ENCODE measurements around the gene ZSWIM4. TPM values are rescaled to one million over a fixed set of nuclear protein-coding genes. Genes with fewer than 3 reads are reported as not detected.

The ZSWIM4 gene
- total RNA-seq, 2 donors from 2014 or later = 9.7 to 14.2 TPM

- DNase-seq (ENCODE audit: low spot score) = peak; percentile 95
- 7% methylated on average over 52 of the region's 59 CpGs for WGBS
- H3K4me1 ChIP-seq (replicated peaks) = peaks cover 13% of the 10 kb centered on the region
- H3K27me3 ChIP-seq (replicated peaks; ENCODE audit: insufficient read depth) = no peaks in the 10 kb centered on the region
- no peak for TF ChIP-seq POLR2A (IDR thresholded peaks at IDR 0.05)
- peak; percentile 87 for TF ChIP-seq POLR2AphosphoS5 (IDR thresholded peaks at IDR 0.05)
- TF ChIP-seq CTCF (IDR thresholded peaks at IDR 0.05) = peak in 3 of 4 experiments; percentile 43 to 72 (median 66)
- H3K9me3 ChIP-seq = no peaks in the 10 kb centered on the region
- peaks cover 5 to 6% of the 10 kb centered on the region in 2 donors for H3K36me3 ChIP-seq
- H3K4me3 ChIP-seq = peak overlapping the region; percentile 7 to 27
- H3K27ac ChIP-seq = peak overlapping the region; percentile 78
- intact Hi-C loops (cut with DNase I) = no loop called here
Measured at GRCh38 chr19:13833330-13834243, 38.3 kb downstream of the ZSWIM4 start.

- Histone ChIP-seq H3K9me3 (no peaks in the 10 kb centered on the region), H3K36me3 (peaks cover 5 to 6% of the 10 kb centered on the region in 2 donors), H3K27me3 (replicated peaks; ENCODE audit: insufficient read depth) (no peaks in the 10 kb centered on the region), H3K27ac (peak overlapping the region; percentile 78), H3K4me1 (replicated peaks) (peaks cover 13% of the 10 kb centered on the region), H3K4me3 (no peak overlapping the region)
- TF ChIP-seq POLR2A (IDR thresholded peaks at IDR 0.05) (peak; percentile 7), POLR2AphosphoS5 (IDR thresholded peaks at IDR 0.05) (no peak), CTCF (IDR thresholded peaks at IDR 0.05) (no peak)
- DNase-seq (ENCODE audit: low spot score) = no peak
- intact Hi-C loops (cut with DNase I) = loop anchor here (5.0 kb wide), 1 partner anchor 37 kb away; the partner anchor contains the start of gene ZSWIM4
- WGBS = 55% methylated on average over 14 of the region's 14 CpGs
Measured at GRCh38 chr19:13834244-13835069, 39.2 kb downstream of the ZSWIM4 start.

GRCh38 chr19:13835791-13836723 lies 40.8 kb downstream of the ZSWIM4 start:
- H3K4me1 ChIP-seq (replicated peaks) = peaks cover 21% of the 10 kb centered on the region

More at GRCh38 chr19:13835791-13836723, 40.8 kb downstream of the ZSWIM4 start:
- Histone ChIP-seq H3K4me3 (no peak overlapping the region), H3K9me3 (no peaks in the 10 kb centered on the region), H3K27ac (peak overlapping the region; percentile 52 to 62), H3K36me3 (peaks cover 5 to 6% of the 10 kb centered on the region in 2 donors), H3K27me3 (replicated peaks; ENCODE audit: insufficient read depth) (no peaks in the 10 kb centered on the region)
- intact Hi-C loops (cut with DNase I) = loop anchor here (5.0 kb wide), 1 partner anchor 39 kb away; the partner anchor contains the start of gene ZSWIM4
- no peak for DNase-seq (ENCODE audit: low spot score)
- TF ChIP-seq CTCF (IDR thresholded peaks at IDR 0.05) (no peak), POLR2AphosphoS5 (IDR thresholded peaks at IDR 0.05) (no peak)
- 55% methylated on average over 21 of the region's 21 CpGs for WGBS

Data from prostate gland (tissue), 2 donors.